ENCODE data around the gene RGS9. TPM values are rescaled to one million over a fixed set of nuclear protein-coding genes. Genes with fewer than 3 reads are reported as not detected.

The RGS9 gene
- total and polyA plus RNA-seq, 2 experiments from 2014 or later: 12.8 to 29.6 TPM

DNA sequence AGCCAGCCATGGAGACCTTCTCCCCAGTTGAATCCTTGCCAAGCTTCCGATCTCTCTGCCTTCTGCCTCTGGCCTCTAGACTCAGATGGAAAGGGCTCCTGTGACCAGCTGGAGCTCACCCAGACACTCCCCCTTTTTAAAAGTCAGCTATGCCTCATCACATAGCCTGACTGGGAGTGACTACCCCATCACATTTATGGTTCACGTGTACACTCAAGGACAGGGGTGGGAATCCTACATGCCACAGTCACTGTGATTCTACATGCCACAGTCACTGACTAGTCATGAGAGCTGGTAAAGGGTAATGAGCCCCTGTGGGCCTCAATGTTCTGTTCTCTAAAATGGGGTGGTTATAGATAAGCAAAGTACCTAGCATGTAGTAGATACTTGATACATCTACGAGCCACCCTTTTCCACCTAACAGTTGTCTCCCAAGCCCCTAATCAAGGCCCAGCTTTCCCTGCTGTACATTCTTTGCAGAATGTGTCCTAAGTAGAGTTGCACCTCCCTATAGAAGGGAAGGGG, 85.1 kb downstream of the RGS9 start:
- ATAC-seq (no peak), DNase-seq (ENCODE audit: low spot score) (no peak)
- TF ChIP-seq ZNF331 (CRISPR knock-in tag; IDR thresholded peaks at IDR 0.05; ENCODE audit: low read depth): no peak
- TF ChIP-seq STAT1 (IDR thresholded peaks at IDR 0.05; ENCODE audit: unreplicated experiment): no peak
- TF ChIP-seq REST (IDR thresholded peaks at IDR 0.05; ENCODE audit: unreplicated experiment): no peak
- TF ChIP-seq, protein P1, sequence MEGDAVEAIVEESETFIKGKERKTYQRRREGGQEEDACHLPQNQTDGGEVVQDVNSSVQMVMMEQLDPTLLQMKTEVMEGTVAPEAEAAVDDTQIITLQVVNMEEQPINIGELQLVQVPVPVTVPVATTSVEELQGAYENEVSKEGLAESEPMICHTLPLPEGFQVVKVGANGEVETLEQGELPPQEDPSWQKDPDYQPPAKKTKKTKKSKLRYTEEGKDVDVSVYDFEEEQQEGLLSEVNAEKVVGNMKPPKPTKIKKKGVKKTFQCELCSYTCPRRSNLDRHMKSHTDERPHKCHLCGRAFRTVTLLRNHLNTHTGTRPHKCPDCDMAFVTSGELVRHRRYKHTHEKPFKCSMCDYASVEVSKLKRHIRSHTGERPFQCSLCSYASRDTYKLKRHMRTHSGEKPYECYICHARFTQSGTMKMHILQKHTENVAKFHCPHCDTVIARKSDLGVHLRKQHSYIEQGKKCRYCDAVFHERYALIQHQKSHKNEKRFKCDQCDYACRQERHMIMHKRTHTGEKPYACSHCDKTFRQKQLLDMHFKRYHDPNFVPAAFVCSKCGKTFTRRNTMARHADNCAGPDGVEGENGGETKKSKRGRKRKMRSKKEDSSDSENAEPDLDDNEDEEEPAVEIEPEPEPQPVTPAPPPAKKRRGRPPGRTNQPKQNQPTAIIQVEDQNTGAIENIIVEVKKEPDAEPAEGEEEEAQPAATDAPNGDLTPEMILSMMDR (conservative IDR thresholded peaks at IDR 0.05; ENCODE audit: low read depth in 2 of 2): no peak
- TF ChIP-seq, protein P2, sequence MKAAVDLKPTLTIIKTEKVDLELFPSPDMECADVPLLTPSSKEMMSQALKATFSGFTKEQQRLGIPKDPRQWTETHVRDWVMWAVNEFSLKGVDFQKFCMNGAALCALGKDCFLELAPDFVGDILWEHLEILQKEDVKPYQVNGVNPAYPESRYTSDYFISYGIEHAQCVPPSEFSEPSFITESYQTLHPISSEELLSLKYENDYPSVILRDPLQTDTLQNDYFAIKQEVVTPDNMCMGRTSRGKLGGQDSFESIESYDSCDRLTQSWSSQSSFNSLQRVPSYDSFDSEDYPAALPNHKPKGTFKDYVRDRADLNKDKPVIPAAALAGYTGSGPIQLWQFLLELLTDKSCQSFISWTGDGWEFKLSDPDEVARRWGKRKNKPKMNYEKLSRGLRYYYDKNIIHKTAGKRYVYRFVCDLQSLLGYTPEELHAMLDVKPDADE (IDR thresholded peaks at IDR 0.05): no peak
- no peak for TF ChIP-seq POLR2AphosphoS5 (IDR thresholded peaks at IDR 0.05; ENCODE audit: low read depth)
- TF ChIP-seq JUNB (IDR thresholded peaks at IDR 0.05; ENCODE audit: unreplicated experiment): no peak
- TF ChIP-seq CREB1 (CRISPR knock-in tag; IDR thresholded peaks at IDR 0.05; ENCODE audit: low read depth): no peak
- TF ChIP-seq ZNF462 (CRISPR knock-in tag; IDR thresholded peaks at IDR 0.05): no peak
- TF ChIP-seq NANOG (IDR thresholded peaks at IDR 0.05; ENCODE audit: borderline replicate concordance): no peak
- TF ChIP-seq EZH2phosphoT487 (IDR thresholded peaks at IDR 0.05; ENCODE audit: unreplicated experiment): no peak
- TF ChIP-seq EZH2 (IDR thresholded peaks at IDR 0.05; ENCODE audit: low read depth, unreplicated experiment): no peak
- TF ChIP-seq ZNF114 (CRISPR knock-in tag; IDR thresholded peaks at IDR 0.05): no peak
- H3K9me2 ChIP-seq (ENCODE audit: insufficient read depth): 0 out of 2 replicates have a peak, but pooled peaks cover 5% of the 10 kb centered on the region
- H3K79me2 ChIP-seq (replicated peaks; ENCODE audit: insufficient read depth): no peaks in the 10 kb centered on the region
- H3K4me1 Mint-ChIP-seq: peaks cover 7% of the 10 kb centered on the region; the same call in 2 of the 3 replicates
- no peaks in the 10 kb centered on the region for H3F3A ChIP-seq (replicated peaks; ENCODE audit: low read depth)
- H3K4me3 Mint-ChIP-seq: no peak overlapping the region
- H3K27me3 Mint-ChIP-seq (ENCODE audit: insufficient read depth, low read depth, poor library complexity): peaks cover 5% of the 10 kb centered on the region
- H3K27me3 ChIP-seq (ENCODE audit: insufficient read depth): no peaks in the 10 kb centered on the region
- H3K27ac ChIP-seq (ENCODE audit: low read depth): no peak overlapping the region
- H4K20me1 ChIP-seq (replicated peaks; ENCODE audit: insufficient read depth): no peaks in the 10 kb centered on the region
- H3K27ac Mint-ChIP-seq: no peak overlapping the region
- no peak overlapping the region for H2AFZ ChIP-seq
- no peak overlapping the region for H3K4me2 ChIP-seq
- H3K9me3 Mint-ChIP-seq: no peaks in the 10 kb centered on the region
- no peaks in the 10 kb centered on the region for H3K36me3 ChIP-seq (ENCODE audit: insufficient read depth)
- H3K36me3 Mint-ChIP-seq (ENCODE audit: low read depth): no peaks in the 10 kb centered on the region
- no peak overlapping the region for H3K4me3 ChIP-seq
- H3K4me1 ChIP-seq (ENCODE audit: insufficient read depth): peaks cover 3% of the 10 kb centered on the region; the same call in 1 of the 2 replicates
